ENCODE data around the gene KIAA0513. TPM values are rescaled to one million over a fixed set of nuclear protein-coding genes. Genes with fewer than 3 reads are reported as not detected.
A peak's percentile ranks its signal among the peaks of the same experiment; 100 is the strongest.

KIAA0513 gene
- total and polyA plus RNA-seq, 2 of the 13 experiments (the other 11 are each of a cell fraction or from before 2014, with no cell fraction given) = 1.8 TPM

DNA sequence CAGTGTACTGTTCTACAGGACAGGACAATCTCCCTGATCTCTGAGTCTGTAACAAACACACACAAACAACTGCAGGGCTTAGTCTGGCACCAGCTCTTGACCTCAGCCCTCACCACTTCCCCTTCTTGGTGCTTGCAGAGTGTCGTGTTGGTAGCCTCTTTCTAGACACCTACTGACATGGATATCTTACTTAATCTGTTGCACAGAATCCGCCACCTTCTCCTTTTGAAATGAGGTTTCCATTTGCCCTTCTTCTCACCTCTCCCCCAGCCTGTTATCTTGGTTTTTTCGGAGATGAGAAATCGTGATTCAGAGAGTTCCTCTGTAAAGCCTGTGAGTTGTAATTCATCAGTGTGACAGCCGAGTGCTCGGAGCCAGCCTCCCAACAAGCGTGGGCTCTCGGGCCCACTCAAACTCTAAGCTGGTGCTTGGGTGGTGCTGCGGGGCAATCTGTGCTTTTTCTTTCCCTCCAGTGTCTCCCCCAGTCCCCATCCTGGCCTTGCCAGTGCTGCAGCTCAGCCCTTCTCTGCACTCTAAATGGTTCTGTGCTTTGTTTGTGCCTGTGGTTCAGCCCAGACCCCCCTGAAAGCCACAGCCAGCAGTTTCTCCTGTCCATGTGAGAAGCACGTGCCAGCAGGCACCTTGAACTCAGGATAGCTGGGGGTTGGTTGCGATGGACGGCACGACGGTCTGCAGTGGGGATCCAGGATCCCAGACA lies 28.1 kb downstream of the KIAA0513 start (continued):
- TF ChIP-seq, protein P1, sequence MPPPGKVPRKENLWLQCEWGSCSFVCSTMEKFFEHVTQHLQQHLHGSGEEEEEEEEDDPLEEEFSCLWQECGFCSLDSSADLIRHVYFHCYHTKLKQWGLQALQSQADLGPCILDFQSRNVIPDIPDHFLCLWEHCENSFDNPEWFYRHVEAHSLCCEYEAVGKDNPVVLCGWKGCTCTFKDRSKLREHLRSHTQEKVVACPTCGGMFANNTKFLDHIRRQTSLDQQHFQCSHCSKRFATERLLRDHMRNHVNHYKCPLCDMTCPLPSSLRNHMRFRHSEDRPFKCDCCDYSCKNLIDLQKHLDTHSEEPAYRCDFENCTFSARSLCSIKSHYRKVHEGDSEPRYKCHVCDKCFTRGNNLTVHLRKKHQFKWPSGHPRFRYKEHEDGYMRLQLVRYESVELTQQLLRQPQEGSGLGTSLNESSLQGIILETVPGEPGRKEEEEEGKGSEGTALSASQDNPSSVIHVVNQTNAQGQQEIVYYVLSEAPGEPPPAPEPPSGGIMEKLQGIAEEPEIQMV (CRISPR knock-in tag; IDR thresholded peaks at IDR 0.05; ENCODE audit: low read depth) = peak; percentile 81; the same call in 1 of the 2 replicates
- TF ChIP-seq, protein P2, sequence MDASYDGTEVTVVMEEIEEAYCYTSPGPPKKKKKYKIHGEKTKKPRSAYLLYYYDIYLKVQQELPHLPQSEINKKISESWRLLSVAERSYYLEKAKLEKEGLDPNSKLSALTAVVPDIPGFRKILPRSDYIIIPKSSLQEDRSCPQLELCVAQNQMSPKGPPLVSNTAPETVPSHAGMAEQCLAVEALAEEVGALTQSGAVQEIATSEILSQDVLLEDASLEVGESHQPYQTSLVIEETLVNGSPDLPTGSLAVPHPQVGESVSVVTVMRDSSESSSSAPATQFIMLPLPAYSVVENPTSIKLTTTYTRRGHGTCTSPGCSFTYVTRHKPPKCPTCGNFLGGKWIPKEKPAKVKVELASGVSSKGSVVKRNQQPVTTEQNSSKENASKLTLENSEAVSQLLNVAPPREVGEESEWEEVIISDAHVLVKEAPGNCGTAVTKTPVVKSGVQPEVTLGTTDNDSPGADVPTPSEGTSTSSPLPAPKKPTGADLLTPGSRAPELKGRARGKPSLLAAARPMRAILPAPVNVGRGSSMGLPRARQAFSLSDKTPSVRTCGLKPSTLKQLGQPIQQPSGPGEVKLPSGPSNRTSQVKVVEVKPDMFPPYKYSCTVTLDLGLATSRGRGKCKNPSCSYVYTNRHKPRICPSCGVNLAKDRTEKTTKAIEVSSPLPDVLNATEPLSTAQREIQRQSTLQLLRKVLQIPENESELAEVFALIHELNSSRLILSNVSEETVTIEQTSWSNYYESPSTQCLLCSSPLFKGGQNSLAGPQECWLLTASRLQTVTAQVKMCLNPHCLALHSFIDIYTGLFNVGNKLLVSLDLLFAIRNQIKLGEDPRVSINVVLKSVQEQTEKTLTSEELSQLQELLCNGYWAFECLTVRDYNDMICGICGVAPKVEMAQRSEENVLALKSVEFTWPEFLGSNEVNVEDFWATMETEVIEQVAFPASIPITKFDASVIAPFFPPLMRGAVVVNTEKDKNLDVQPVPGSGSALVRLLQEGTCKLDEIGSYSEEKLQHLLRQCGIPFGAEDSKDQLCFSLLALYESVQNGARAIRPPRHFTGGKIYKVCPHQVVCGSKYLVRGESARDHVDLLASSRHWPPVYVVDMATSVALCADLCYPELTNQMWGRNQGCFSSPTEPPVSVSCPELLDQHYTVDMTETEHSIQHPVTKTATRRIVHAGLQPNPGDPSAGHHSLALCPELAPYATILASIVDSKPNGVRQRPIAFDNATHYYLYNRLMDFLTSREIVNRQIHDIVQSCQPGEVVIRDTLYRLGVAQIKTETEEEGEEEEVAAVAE (CRISPR knock-in tag; IDR thresholded peaks at IDR 0.05; ENCODE audit: borderline replicate concordance) = no peak
- no peak for TF ChIP-seq HHEX (CRISPR knock-in tag; IDR thresholded peaks at IDR 0.05)
- TF ChIP-seq ZNF292 (CRISPR knock-in tag; IDR thresholded peaks at IDR 0.05; ENCODE audit: borderline replicate concordance, low read depth) = peak; percentile 35; the same call in 1 of the 2 replicates
- no peak for TF ChIP-seq MBNL3 (CRISPR knock-in tag; conservative IDR thresholded peaks at IDR 0.05)
- TF ChIP-seq, protein P3, sequence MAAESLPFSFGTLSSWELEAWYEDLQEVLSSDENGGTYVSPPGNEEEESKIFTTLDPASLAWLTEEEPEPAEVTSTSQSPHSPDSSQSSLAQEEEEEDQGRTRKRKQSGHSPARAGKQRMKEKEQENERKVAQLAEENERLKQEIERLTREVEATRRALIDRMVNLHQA (CRISPR knock-in tag; IDR thresholded peaks at IDR 0.05) = no peak
- TF ChIP-seq ELF1 (CRISPR knock-in tag; IDR thresholded peaks at IDR 0.05) = no peak
- peak; percentile 70 for TF ChIP-seq ZNF883 (CRISPR knock-in tag; IDR thresholded peaks at IDR 0.05; ENCODE audit: not compliant biosample characterization)
- no peak for TF ChIP-seq MTF1 (CRISPR knock-in tag; IDR thresholded peaks at IDR 0.05)
- no peak for TF ChIP-seq CBFB (CRISPR knock-in tag; IDR thresholded peaks at IDR 0.05)
- no peak for TF ChIP-seq MYNN (CRISPR knock-in tag; IDR thresholded peaks at IDR 0.05; ENCODE audit: low read depth)
- TF ChIP-seq ZNF550 (CRISPR knock-in tag; IDR thresholded peaks at IDR 0.05; ENCODE audit: borderline replicate concordance) = no peak
- TF ChIP-seq DR1 (CRISPR knock-in tag; IDR thresholded peaks at IDR 0.05) = peak; percentile 43; the same call in 1 of the 2 replicates
- TF ChIP-seq, protein P4, sequence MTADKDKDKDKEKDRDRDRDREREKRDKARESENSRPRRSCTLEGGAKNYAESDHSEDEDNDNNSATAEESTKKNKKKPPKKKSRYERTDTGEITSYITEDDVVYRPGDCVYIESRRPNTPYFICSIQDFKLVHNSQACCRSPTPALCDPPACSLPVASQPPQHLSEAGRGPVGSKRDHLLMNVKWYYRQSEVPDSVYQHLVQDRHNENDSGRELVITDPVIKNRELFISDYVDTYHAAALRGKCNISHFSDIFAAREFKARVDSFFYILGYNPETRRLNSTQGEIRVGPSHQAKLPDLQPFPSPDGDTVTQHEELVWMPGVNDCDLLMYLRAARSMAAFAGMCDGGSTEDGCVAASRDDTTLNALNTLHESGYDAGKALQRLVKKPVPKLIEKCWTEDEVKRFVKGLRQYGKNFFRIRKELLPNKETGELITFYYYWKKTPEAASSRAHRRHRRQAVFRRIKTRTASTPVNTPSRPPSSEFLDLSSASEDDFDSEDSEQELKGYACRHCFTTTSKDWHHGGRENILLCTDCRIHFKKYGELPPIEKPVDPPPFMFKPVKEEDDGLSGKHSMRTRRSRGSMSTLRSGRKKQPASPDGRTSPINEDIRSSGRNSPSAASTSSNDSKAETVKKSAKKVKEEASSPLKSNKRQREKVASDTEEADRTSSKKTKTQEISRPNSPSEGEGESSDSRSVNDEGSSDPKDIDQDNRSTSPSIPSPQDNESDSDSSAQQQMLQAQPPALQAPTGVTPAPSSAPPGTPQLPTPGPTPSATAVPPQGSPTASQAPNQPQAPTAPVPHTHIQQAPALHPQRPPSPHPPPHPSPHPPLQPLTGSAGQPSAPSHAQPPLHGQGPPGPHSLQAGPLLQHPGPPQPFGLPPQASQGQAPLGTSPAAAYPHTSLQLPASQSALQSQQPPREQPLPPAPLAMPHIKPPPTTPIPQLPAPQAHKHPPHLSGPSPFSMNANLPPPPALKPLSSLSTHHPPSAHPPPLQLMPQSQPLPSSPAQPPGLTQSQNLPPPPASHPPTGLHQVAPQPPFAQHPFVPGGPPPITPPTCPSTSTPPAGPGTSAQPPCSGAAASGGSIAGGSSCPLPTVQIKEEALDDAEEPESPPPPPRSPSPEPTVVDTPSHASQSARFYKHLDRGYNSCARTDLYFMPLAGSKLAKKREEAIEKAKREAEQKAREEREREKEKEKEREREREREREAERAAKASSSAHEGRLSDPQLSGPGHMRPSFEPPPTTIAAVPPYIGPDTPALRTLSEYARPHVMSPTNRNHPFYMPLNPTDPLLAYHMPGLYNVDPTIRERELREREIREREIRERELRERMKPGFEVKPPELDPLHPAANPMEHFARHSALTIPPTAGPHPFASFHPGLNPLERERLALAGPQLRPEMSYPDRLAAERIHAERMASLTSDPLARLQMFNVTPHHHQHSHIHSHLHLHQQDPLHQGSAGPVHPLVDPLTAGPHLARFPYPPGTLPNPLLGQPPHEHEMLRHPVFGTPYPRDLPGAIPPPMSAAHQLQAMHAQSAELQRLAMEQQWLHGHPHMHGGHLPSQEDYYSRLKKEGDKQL (CRISPR knock-in tag; IDR thresholded peaks at IDR 0.05; ENCODE audit: low read depth) = no peak

Measured in HepG2 (cell line).